ENCODE data around the gene MZF1. TPM values are rescaled to one million over a fixed set of nuclear protein-coding genes. Genes with fewer than 3 reads are reported as not detected.

The MZF1 gene
- total and polyA plus RNA-seq, 10 of the 15 experiments (the other 5 are each of a cell fraction or from before 2014, with no cell fraction given): 0.38 to 14.7 (median 7.2) TPM

DNA sequence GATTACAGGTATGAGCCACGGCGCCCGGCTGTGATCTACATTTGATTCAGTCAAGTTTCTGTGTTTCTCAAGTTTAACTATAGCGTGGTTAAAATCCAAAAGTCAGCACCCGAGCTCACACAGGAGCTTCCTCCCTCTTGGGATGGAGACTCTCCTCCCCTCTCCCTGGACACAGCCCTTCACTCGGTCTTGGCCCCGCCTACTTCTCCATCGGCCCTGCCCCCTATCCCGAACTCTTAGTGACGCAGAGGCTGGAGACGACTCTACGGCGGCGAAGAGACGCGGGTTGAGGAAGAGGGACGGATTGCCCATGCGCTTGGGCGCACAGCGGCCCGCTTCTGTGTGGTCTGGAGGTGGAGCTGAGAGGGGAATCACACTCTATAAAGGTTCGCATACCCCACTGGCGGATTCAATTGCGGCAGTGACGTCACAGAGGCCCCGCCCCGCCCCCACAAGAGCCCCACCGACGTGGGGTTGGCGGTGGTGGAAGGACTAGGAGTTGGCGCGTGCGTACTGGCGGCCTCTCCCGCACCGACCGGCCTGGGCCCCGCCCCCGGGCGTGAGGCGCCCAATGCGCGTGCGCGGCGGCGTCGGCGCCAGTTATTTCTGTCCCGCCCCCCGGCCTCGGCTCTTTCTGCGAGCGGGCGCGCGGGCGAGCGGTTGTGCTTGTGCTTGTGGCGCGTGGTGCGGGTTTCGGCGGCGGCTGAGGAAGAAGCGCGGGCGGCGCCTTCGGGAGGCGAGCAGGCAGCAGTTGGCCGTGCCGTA, 29.1 kb downstream of the MZF1 start, which contains the start of gene TRIM28 (continued):
- TF ChIP-seq, protein P1, sequence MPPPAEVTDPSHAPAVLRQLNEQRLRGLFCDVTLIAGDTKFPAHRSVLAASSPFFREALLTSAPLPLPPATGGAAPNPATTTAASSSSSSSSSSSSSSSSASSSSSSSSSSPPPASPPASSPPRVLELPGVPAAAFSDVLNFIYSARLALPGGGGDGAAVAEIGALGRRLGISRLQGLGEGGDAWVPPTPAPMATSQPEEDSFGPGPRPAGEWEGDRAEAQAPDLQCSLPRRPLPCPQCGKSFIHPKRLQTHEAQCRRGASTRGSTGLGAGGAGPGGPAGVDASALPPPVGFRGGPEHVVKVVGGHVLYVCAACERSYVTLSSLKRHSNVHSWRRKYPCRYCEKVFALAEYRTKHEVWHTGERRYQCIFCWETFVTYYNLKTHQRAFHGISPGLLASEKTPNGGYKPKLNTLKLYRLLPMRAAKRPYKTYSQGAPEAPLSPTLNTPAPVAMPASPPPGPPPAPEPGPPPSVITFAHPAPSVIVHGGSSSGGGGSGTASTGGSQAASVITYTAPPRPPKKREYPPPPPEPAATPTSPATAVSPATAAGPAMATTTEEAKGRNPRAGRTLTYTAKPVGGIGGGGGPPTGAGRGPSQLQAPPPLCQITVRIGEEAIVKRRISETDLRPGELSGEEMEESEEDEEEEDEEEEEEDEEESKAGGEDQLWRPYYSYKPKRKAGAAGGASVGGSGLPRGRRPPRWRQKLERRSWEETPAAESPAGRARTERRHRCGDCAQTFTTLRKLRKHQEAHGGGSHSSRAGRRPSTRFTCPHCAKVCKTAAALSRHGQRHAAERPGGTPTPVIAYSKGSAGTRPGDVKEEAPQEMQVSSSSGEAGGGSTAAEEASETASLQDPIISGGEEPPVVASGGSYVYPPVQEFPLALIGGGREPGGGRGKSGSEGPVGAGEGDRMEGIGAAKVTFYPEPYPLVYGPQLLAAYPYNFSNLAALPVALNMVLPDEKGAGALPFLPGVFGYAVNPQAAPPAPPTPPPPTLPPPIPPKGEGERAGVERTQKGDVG (CRISPR knock-in tag; IDR thresholded peaks at IDR 0.05): no peak
- peak; percentile 87 for TF ChIP-seq SMARCA5 (IDR thresholded peaks at IDR 0.05)
- TF ChIP-seq SUPT20H (IDR thresholded peaks at IDR 0.05; ENCODE audit: borderline replicate concordance, control insufficient read depth, low read depth, low read length): no peak
- no peak for TF ChIP-seq KAT2A (conservative IDR thresholded peaks at IDR 0.05; ENCODE audit: control insufficient read depth, low read depth, low read length)
- TF ChIP-seq CBX3 (IDR thresholded peaks at IDR 0.05; ENCODE audit: borderline replicate concordance, low read depth): no peak
- no peak for TF ChIP-seq RAD51 (IDR thresholded peaks at IDR 0.05)
- peak; percentile 26; the same call in 1 of the 2 replicates for TF ChIP-seq MTA2 (IDR thresholded peaks at IDR 0.05; ENCODE audit: low read depth)
- TF ChIP-seq POLR2AphosphoS2 (IDR thresholded peaks at IDR 0.05; ENCODE audit: low read depth, low read length): peak; percentile 98
- TF ChIP-seq SMC3 (IDR thresholded peaks at IDR 0.05; ENCODE audit: borderline replicate concordance, low read length): no peak
- TF ChIP-seq, protein P2, sequence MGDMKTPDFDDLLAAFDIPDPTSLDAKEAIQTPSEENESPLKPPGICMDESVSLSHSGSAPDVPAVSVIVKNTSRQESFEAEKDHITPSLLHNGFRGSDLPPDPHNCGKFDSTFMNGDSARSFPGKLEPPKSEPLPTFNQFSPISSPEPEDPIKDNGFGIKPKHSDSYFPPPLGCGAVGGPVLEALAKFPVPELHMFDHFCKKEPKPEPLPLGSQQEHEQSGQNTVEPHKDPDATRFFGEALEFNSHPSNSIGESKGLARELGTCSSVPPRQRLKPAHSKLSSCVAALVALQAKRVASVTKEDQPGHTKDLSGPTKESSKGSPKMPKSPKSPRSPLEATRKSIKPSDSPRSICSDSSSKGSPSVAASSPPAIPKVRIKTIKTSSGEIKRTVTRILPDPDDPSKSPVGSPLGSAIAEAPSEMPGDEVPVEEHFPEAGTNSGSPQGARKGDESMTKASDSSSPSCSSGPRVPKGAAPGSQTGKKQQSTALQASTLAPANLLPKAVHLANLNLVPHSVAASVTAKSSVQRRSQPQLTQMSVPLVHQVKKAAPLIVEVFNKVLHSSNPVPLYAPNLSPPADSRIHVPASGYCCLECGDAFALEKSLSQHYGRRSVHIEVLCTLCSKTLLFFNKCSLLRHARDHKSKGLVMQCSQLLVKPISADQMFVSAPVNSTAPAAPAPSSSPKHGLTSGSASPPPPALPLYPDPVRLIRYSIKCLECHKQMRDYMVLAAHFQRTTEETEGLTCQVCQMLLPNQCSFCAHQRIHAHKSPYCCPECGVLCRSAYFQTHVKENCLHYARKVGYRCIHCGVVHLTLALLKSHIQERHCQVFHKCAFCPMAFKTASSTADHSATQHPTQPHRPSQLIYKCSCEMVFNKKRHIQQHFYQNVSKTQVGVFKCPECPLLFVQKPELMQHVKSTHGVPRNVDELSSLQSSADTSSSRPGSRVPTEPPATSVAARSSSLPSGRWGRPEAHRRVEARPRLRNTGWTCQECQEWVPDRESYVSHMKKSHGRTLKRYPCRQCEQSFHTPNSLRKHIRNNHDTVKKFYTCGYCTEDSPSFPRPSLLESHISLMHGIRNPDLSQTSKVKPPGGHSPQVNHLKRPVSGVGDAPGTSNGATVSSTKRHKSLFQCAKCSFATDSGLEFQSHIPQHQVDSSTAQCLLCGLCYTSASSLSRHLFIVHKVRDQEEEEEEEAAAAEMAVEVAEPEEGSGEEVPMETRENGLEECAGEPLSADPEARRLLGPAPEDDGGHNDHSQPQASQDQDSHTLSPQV (IDR thresholded peaks at IDR 0.05): 0 out of 2 replicates have a peak, but pooled peaks have one; percentile 27
- no peak for TF ChIP-seq ZNF217 (IDR thresholded peaks at IDR 0.05)
- TF ChIP-seq MEF2A (IDR thresholded peaks at IDR 0.05; ENCODE audit: insufficient read depth, low read depth, low read length): 0 out of 2 replicates have a peak, but pooled peaks have one; percentile 34
- TF ChIP-seq, protein P3, sequence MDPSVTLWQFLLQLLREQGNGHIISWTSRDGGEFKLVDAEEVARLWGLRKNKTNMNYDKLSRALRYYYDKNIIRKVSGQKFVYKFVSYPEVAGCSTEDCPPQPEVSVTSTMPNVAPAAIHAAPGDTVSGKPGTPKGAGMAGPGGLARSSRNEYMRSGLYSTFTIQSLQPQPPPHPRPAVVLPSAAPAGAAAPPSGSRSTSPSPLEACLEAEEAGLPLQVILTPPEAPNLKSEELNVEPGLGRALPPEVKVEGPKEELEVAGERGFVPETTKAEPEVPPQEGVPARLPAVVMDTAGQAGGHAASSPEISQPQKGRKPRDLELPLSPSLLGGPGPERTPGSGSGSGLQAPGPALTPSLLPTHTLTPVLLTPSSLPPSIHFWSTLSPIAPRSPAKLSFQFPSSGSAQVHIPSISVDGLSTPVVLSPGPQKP (IDR thresholded peaks at IDR 0.05; ENCODE audit: low read depth, low read length): no peak
- TF ChIP-seq MTA3 (IDR thresholded peaks at IDR 0.05; ENCODE audit: borderline replicate concordance, low read length): no peak
- no peak for TF ChIP-seq MYB (IDR thresholded peaks at IDR 0.05; ENCODE audit: borderline replicate concordance, low read depth, low read length)
- TF ChIP-seq, protein P4, sequence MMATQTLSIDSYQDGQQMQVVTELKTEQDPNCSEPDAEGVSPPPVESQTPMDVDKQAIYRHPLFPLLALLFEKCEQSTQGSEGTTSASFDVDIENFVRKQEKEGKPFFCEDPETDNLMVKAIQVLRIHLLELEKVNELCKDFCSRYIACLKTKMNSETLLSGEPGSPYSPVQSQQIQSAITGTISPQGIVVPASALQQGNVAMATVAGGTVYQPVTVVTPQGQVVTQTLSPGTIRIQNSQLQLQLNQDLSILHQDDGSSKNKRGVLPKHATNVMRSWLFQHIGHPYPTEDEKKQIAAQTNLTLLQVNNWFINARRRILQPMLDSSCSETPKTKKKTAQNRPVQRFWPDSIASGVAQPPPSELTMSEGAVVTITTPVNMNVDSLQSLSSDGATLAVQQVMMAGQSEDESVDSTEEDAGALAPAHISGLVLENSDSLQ (IDR thresholded peaks at IDR 0.05): peak; percentile 45
- TF ChIP-seq, protein P5, sequence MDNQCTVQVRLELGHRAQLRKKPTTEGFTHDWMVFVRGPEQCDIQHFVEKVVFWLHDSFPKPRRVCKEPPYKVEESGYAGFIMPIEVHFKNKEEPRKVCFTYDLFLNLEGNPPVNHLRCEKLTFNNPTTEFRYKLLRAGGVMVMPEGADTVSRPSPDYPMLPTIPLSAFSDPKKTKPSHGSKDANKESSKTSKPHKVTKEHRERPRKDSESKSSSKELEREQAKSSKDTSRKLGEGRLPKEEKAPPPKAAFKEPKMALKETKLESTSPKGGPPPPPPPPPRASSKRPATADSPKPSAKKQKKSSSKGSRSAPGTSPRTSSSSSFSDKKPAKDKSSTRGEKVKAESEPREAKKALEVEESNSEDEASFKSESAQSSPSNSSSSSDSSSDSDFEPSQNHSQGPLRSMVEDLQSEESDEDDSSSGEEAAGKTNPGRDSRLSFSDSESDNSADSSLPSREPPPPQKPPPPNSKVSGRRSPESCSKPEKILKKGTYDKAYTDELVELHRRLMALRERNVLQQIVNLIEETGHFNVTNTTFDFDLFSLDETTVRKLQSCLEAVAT (IDR thresholded peaks at IDR 0.05): peak; percentile 33; the same call in 1 of the 2 replicates
- no peak for TF ChIP-seq JUNB (IDR thresholded peaks at IDR 0.05)
